HG03025 (cell line): Measurements from ENCODE around the gene FHIT.

ENCODE experiments used
- ATAC-seq: cut with Tn5 transposase; IDR thresholded peaks from one replicate; pipeline ENCODE4 v1.9.1; 2021; ENCODE audit warnings: mild to moderate bottlenecking, moderate library complexity; ENCODE audit not compliant: unreplicated experiment, low FRiP score

FHIT gene

DNA sequence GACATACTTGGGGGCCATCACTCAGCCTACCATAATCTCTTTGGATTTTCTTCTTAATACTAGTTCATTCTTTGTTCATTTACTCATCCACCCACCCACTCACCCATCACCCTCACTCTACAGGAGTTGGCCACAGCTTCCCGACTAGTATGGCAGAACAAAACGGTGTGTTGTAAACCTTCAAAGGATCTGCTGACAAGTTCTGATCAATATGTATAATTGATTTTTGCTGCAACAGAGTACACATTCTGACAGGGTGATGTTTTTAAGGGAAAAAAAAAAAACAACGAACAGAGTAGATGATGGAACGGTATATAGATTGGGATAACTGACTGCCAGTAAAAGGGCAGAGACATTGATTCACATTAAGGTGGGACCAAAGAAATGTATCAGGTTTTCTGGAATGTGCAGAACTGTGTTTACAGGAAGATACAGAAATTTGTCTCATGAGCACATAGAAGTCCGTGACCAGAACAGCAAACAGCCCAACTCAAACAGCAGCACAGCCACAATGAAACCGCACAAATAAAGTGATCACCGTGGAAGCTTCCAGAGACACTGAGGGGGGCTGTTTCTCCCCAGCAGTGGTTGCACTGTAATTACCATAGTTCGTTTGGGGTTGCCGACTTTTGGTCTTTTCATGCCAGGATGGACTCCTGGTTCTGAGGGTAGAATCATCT, 931.9 kb downstream of the FHIT start:
- no peak for ATAC-seq

DNA sequence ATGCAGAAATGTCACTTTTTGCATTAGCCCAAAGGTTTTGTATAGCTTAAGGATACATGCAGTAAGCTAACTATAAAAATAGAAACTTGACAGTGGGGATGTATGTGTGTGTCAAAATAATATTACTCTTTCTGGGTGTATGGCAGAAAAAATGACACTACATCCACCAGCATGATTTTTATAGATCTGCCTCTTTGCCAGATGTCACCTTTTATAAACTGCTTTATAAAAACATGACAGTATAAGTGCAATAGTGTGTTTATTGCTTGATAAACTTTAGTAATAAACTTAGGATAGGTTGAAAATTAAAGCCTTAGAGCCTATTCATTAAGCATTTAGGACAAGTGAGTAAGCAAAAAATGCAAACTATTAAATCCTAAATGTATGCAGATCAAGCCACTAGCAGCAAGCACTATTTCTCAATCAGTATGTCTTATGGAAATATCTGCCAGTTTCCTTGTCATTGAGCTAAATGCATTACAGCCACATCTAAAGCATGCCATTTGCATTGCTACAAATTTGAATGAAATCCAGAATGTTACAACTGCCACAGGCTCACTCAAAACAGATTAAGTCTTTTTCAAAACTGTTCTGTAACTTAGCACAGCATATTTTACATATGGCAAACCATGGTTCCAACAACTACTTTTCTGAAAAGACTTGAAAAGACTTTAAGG, 935.0 kb downstream of the FHIT start:
- no peak for ATAC-seq

DNA sequence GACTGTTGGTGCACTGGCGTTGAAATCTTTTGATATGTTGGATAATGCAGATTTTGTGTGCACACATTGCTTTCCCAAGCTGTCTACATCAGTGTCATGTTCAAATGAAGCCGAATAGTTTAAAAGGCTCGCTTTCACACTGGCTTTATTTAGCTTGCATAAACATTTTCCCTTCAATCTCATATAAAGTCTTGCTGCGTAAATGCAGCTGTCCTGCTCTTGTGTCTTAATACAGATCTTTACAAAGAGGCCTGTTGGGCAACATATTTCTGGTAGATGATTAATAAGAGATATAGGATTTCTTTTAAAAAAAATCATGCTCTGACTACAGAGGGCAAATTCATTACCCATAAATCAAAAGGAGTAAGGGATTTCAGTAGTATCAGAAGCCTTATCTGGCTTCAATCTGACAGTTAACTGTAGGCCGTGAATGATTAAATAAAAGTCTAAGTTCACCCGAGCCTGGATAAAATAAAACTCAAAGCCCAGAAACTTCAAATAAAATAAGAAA, 937.2 kb downstream of the FHIT start:
- no peak for ATAC-seq

DNA sequence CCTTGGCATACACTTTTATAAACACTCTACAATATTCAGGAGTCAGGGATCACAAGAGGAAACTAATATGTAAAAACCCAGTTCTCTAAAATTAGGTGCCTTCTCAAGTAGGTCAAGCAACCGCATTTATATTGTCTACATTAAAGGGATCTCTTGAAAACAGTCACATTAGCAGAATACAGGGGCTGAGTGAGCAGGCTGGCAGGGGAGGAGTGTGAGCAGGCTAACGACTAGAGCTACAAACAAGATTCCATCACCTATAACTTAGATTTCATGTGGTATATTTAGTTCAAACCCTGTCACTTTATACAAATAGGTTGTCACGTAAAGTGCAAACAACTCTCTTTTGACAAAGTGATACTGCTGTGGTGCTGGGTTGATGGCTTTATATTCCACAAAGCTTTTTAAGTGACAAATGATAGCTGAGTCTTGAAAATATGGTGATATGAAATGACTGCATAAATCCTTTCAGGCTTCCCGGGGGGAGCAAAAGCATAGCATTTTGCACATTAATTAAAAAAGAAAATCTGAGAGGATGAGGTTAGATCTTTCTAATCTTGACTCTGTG, 937.9 kb downstream of the FHIT start:
- ATAC-seq: no peak

DNA sequence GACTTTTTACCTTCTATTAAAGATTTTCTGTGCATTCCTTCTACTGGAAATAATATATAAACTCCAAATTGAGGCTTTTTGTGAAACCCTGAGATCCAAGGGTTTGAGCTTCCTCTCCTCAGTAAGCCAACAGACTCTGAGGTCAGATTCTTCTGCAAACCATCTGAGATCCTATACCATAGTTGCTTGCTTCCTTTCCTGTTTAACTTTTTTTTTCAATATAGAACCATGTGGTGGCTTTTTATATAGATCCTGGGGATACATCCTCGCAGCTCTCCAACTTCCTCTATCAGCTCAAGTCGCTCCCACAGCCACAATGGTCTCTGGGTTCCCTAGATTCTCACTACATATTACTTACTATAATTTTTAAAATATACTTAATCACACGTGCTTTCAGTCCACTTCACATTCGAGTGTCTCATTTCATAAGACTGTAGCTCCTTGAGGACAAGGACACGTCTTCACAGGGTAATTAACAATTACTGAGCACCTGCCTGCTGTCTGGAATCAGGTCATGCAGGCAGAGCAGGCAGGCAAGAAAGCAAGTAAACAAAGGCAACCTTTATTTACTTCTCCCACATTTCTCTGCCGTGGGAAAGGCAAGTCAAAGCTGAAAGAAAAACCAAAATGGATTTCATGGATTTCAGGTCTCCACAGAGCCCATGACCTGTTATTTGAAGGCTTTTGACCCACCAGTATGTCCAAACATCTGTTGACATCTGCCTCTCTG, 941.5 kb downstream of the FHIT start:
- ATAC-seq: no peak

DNA sequence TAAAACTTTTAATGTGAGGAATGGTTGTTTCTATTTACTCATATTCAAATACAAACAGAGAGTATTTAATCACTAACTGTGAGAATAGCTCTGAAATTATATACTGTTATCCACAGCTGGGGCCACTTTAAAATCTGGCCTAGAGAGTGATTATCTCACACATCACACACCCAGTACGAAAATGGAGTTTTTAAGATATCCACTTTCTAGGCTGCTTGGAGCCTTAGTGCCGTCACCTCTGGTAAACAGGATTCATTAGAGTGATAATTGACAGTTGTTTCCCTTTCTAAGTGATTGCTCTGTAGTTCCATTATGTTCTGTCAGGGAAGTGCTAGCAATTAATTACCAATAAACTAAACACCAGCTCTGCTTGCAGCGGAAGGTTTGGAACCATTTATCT, 942.4 kb downstream of the FHIT start:
- ATAC-seq: no peak

DNA sequence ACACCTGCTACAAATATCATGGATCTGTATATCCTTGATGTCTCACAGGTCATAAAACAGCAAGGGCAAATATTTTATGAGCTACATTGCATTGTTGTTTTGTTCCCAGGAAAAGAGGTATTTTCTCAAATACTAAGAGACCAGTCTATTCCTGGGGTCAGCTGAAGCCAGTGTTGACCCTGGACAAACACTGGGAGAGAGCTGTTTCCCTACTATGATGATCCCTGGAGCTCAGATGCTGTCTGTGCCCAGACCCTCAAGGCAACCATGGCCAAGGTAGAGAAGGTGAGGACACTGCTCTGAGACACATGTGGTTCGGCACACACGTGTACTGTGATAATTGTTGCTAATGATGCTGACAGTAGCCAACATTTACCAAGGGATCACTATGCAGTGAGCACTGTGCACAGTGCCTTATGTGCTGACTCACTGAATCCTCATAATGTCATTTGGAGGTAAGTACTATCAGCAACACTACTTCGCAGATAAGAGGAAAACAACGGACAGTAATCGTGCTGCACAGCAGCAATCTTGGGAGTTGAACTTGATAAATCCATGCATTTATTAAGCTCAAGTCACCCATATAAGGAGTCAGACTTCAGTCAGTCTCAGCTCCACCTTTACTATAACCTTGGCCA, 943.6 kb downstream of the FHIT start:
- ATAC-seq: no peak

DNA sequence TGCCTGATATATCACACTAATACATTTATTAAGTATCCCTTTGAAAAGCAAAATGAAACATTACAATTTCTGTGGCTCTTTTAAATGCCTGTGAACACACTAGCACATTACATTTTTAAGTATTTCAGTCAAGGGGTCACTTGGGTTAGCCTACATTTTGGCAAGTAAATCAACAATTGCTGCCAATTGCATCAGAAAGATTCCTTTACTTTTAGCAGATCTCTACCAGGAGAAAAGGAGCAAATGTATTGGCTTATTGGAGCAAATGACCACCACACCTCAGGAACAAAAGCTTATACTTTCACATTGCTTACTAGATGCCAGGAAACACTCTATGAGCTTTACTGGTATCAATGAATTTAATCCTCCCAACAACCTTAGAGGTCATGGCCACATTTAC, 947.1 kb downstream of the FHIT start:
- ATAC-seq: no peak

DNA sequence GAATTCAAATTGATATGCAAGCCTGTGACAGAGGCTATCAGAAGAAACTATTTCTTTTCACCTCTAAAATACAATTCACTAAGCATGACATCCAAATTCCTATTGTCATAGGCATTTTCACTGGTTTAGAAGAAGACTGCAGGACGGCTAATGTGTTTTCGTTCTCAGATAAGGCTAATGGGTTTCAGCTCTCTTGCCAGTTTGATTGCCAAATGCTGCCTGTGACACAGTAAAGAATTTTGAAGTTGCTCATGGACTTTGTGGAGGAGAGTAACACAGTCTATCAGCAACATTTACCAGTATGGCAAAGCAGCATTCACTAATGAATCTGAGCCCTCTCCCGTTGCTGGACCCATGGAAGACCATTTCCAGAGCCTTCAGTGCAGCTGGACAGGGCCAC, 948.1 kb downstream of the FHIT start:
- no peak for ATAC-seq

DNA sequence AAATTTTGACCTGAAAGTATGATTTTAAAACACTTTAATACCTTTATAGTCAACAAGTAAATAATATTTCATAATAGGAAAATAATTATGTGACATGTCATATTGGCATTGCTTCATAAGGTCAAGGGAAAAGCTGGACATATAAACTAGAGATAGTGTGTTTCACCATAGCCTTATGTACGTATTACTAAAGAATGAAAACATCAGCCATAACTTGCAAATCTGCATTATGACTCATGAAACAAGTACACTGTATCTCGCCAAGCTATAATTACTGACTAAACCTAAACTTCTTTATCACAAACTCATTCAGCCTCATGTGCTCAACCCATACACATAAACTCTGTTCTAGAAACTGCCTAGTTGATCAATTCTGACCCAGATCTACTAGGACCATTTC, 950.1 kb downstream of the FHIT start:
- ATAC-seq: no peak

DNA sequence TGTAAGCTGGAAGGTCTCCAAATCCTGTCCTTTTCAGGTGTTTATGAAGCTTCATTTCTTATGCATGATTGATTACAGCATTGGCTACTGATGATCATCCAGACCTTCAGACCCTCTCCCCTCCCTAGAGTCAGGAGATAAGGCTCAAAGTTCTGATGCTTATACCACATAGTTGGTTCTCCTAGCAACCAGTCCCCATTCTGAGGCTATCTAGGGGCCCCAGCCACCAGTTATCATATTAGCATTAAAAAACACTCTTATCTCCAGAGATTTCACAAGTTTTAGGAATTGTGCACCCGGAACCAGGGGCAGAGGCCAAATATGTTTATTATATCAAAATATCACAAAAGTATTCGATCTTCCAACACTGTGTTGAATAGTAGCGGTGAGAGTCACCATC, 953.1 kb downstream of the FHIT start:
- ATAC-seq: no peak

DNA sequence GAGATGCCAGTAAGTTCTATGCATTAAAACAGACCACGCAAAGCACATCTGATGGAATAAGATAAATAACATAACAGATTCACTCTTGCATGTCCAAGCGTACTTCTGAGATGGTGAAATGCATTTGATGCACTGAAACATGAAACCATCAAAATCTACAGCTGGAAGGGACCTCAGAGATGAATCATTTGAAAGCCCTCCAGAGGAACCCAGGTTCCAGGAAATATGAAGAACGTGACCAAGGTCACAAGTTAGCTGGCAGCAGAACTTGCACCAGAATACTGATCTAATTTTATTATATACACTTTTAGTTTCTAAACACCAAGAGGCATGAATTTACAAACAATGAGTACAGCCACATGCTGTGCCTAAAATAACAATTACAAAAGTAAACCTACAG, 957.1 kb downstream of the FHIT start:
- no peak for ATAC-seq

DNA sequence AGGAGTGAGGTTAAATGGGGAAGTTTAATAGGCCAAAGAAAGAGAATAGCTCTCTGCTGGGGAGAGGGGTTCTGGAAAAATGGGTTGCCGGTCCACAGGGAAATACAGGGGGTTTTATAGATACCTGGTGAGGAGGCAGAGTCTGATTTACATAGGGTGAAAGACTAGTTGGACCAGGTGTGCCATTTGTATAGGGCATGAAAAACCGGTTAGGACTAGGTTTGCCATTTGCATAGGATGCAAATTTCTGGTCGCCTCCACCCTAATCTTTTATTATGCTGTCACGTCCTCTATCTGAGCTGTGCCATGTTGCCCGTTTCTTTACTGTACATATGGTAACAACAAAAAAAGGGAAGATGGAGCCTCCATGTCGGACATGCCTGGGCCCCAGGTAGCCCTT, 960.1 kb downstream of the FHIT start:
- ATAC-seq: no peak

DNA sequence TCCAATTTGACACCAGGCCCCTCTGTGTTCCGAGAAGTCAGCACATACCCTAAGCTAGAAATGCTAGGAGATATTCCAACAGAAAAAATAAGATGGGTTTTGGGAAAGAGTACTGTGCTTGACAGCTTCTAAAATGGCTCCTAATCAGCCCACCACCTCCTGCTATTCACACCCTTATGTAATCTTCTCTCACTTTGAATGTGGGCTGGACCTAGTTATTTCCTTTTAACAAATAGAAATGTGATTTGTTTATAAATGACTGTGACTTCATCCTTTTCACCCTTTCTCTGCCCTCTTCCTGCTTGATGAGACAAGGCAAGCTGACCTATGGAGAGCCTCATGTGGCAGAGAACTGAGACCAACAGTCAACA, 961.1 kb downstream of the FHIT start:
- no peak for ATAC-seq

DNA sequence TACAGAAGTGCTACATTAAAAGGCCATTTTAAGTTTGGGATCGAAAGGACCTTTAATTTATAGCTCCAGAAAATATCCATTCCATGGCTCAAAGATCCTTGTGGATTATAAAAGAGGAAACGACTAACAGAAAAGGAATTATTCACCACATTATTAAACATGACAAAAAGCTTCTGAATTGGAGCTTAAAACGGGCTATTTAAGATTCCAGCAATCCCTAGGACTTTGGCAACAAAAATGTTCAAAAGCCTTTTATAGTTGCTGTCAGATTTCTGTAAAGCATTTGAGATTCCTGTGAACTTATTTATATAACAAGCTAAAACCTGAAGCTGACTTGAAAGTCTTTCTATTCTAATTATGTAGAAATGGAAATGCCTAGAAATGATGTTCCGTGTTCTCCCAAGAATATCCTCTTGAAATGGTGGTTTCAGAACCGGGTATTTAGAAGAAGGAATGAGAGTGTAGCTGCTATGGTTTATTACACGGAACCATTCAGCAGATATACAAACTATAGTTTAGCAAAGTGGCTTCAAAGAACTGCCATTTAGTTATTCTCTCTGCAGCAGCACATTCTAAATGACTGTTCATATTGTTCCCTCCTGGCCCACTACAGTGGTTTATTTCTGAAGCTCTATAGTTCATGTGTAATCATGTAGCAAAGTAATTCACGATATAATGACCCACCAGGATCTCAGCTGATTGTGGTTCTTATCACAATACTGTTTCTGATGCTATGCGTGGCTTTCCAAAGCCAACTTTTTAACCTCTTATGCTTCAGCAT, 961.7 kb downstream of the FHIT start:
- no peak for ATAC-seq

DNA sequence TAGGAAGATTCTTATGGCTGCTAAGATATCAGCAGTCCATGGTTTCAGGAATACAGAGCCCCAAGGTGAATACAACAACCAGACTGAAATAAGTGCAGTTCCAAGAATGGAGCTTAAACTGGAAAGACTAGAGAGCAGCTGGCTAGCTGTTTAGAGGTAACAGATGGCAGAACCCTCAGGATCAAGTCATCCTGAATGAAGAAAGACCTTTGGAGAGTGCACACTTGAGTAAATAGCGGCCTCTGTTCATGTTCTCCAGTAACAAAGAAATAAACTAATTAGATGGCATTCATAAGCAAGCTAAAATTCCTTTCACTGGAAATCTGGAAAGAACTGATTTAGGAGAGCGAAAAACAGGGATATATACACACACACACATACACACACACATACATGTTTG, 968.4 kb downstream of the FHIT start:
- no peak for ATAC-seq

DNA sequence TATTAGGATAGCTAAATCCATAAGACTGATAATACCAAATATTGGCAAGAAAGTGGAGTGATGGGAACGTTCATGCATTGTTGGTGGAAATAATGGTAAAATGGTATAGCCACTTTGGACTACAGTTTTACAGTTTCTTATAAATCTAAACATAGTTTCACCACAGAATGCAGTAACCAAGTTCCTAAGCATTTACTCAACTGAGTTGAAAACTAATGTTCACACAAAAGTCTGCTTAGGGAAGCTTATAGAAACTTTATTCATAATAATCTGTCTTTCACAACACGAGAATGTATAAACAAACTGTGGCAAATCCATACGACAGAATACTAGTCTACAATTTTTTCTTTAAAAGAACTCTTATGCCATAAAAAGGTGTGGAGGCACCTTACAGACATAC, 969.3 kb downstream of the FHIT start:
- ATAC-seq: no peak

DNA sequence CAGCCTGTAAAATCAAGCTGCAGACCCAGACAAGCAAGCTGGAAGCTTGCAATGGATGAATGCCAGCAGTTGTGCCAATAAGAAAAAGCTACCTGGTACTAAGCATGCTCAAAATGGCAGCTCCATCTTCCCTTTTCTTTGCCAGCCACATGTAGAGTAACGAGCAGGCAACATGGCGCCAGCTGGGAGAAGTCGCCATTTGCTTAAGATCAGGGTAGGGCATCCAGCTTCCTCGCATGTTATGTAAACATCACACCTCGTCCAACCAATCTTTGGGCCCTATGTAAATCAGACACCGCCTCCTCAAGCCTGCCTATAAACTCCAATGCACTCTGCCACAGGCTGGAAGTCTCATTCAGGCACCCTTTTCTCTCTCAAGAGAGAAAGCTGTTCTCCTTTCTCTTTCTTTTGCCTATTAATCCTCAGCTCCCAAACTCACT, 973.9 kb downstream of the FHIT start:
- no peak for ATAC-seq

DNA sequence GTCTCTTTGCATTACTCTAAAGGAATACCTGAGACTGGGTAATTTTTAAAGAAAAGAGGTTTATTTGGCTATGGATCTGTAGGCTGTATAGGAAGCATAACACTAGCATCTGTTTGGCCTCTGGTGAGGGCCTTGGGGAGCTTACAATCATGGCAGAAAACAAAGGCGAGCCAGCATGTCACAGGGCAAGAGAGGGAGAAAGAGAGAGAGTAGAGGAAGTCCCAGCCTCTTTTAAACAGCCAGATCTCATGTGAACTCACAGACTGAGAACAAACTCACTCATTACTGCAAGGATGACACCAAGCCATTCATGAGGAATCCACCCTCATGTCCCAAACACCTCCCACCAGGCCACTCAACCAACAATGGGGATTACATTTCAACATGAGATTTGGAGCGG, 974.6 kb downstream of the FHIT start:
- ATAC-seq: no peak

DNA sequence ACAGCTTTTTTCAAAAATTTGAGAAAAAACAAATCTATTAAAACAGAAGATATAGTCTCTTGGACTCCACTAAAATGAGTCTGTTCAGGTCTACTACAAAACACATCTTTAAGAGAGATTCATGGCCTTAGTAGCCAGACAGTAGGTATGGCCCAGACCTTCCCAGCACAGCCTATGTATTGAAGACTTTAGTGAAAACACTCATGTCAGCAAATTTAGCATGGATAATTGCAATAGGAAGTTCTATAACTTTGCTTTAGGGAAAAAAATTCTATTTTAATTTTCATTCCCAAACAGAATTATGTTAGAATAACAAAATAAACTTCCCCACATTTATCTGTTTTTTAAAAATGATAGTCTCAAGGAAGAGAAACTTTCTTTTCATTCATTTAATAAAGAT, 976.6 kb downstream of the FHIT start:
- no peak for ATAC-seq
